H9 (cell line): ENCODE results near the gene ZG16. TPM values are rescaled to one million over a fixed set of nuclear protein-coding genes. Genes with fewer than 3 reads are reported as not detected.

Experiments
- DNase-seq: peaks from one replicate; pipeline ENCODE4 v3.0.0-alpha.2; 2017
- H2AFZ ChIP-seq: one replicate; pipeline ENCODE4 v1.6.1; 2013; ENCODE audit warnings: mild to moderate bottlenecking, low read length, control low read depth, moderate library complexity
- H2AK5ac ChIP-seq: 2 replicates; pipeline ENCODE4 v1.6.1; 2013; ENCODE audit warnings: low read length, control low read depth, mixed read lengths; ENCODE audit not compliant: insufficient read length
- H2BK120ac ChIP-seq: one replicate; pipeline ENCODE4 v1.6.1; 2013; ENCODE audit warnings: low read depth, mild to moderate bottlenecking, low read length, control low read depth, inconsistent platforms; ENCODE audit not compliant: poor library complexity, severe bottlenecking
- H2BK12ac ChIP-seq: 2 replicates; pipeline ENCODE4 v1.6.1; 2013; ENCODE audit warnings: low read length, control low read depth, mixed read lengths, low read depth; ENCODE audit not compliant: insufficient read length
- H2BK15ac ChIP-seq: 2 replicates; pipeline ENCODE4 v1.6.1; 2013; ENCODE audit warnings: low read depth, low read length, control low read depth
- H2BK20ac ChIP-seq: one replicate; pipeline ENCODE4 v1.6.1; 2013; ENCODE audit warnings: low read depth, mild to moderate bottlenecking, low read length, control low read depth, inconsistent platforms; ENCODE audit not compliant: poor library complexity, severe bottlenecking
- H2BK5ac ChIP-seq: 2 replicates; pipeline ENCODE4 v1.6.1; 2013; ENCODE audit warnings: low read length, control low read depth, mixed read lengths; ENCODE audit not compliant: insufficient read length
- H3K14ac ChIP-seq: 2 replicates; pipeline ENCODE4 v1.6.1; 2013; ENCODE audit warnings: low read length, control low read depth; ENCODE audit not compliant: insufficient read depth
- H3K18ac ChIP-seq: 2 replicates; pipeline ENCODE4 v1.6.1; 2013; ENCODE audit warnings: low read depth, mild to moderate bottlenecking, mixed read lengths, low read length, control low read depth; ENCODE audit not compliant: insufficient read length
- H3K23ac ChIP-seq: 2 replicates; pipeline ENCODE4 v1.6.1; 2013; ENCODE audit warnings: low read length, control low read depth, mixed read lengths, low read depth; ENCODE audit not compliant: insufficient read length
- H3K23me2 ChIP-seq: 2 replicates; pipeline ENCODE4 v1.6.1; 2013; ENCODE audit warnings: low read depth, mild to moderate bottlenecking, mixed read lengths, low read length, control low read depth; ENCODE audit not compliant: insufficient read length, poor library complexity, severe bottlenecking
- H3K27ac ChIP-seq: 2 replicates; pipeline ENCODE4 v1.5.1; 2013; ENCODE audit warnings: low read length, control low read depth, mixed read lengths, low read depth; ENCODE audit not compliant: insufficient read length
- H3K27me3 ChIP-seq: 2 replicates; pipeline ENCODE4 v1.6.1; 2013; ENCODE audit warnings: low read length, control low read depth, inconsistent platforms; ENCODE audit not compliant: insufficient read depth
- H3K4ac ChIP-seq: 2 replicates; pipeline ENCODE4 v1.6.1; 2013; ENCODE audit warnings: low read depth, mild to moderate bottlenecking, control low read depth, inconsistent platforms, low read length, moderate library complexity
- H3K4me1 ChIP-seq: 2 replicates; pipeline ENCODE4 v1.6.1; 2013; ENCODE audit warnings: low read length, control low read depth, inconsistent platforms; ENCODE audit not compliant: insufficient read depth
- H3K4me2 ChIP-seq: 2 replicates; pipeline ENCODE4 v1.6.1; 2013; ENCODE audit warnings: low read length, control low read depth, mixed read lengths; ENCODE audit not compliant: insufficient read length, insufficient read depth
- H3K56ac ChIP-seq: 2 replicates; pipeline ENCODE4 v1.6.1; 2013; ENCODE audit warnings: low read depth, mild to moderate bottlenecking, mixed read lengths, low read length, control low read depth; ENCODE audit not compliant: insufficient read length
- H3K79me1 ChIP-seq: 2 replicates; pipeline ENCODE4 v1.6.1; 2013; ENCODE audit warnings: low read depth, mild to moderate bottlenecking, moderate library complexity, low read length, control low read depth, inconsistent platforms; ENCODE audit not compliant: insufficient read depth, poor library complexity, severe bottlenecking
- H3K79me2 ChIP-seq: 2 replicates; pipeline ENCODE4 v1.6.1; 2013; ENCODE audit warnings: low read length, control low read depth, inconsistent platforms; ENCODE audit not compliant: insufficient read depth
- H3K9ac ChIP-seq: 2 replicates; pipeline ENCODE4 v1.6.1; 2013; ENCODE audit warnings: low read length, control low read depth, mixed read lengths; ENCODE audit not compliant: insufficient read length; ENCODE audit errors: extremely low read depth
- H3K9me3 ChIP-seq: one replicate; pipeline ENCODE4 v1.6.1; 2013; ENCODE audit warnings: low read depth, low read length, inconsistent platforms; ENCODE audit not compliant: control insufficient read depth
- H3T11ph ChIP-seq: one replicate; pipeline ENCODE4 v1.6.1; 2013; ENCODE audit warnings: mild to moderate bottlenecking, low read length, control low read depth, inconsistent platforms
- H4K20me1 ChIP-seq: one replicate; pipeline ENCODE4 v1.6.1; 2013; ENCODE audit not compliant: control insufficient read depth, insufficient read length, insufficient read depth
- H4K5ac ChIP-seq: 2 replicates; pipeline ENCODE4 v1.6.1; 2013; ENCODE audit warnings: low read depth, mild to moderate bottlenecking, mixed read lengths, low read length, control low read depth; ENCODE audit not compliant: insufficient read length
- H4K8ac ChIP-seq: replicated peaks from 2 replicates; pipeline ENCODE4 v1.6.1; 2013; ENCODE audit warnings: low read length, control low read depth, mixed read lengths, low read depth; ENCODE audit not compliant: insufficient read length
- H4K91ac ChIP-seq: 2 replicates; pipeline ENCODE4 v1.6.1; 2013; ENCODE audit warnings: low read depth, mild to moderate bottlenecking, moderate library complexity, mixed read lengths, low read length, control low read depth; ENCODE audit not compliant: insufficient read length
- H3K27ac Mint-ChIP-seq, 3 experiments: 2 replicates in 2 of 3; 3 replicates in 1 of 3; pipeline ENCODE4 v1.8.0; 2020 to 2021; ENCODE audit warnings: mixed read lengths in 3 of 3, mild to moderate bottlenecking in 1 of 3, moderate library complexity in 1 of 3
- H3K27me3 Mint-ChIP-seq: 2 replicates; pipeline ENCODE4 v1.8.0; 2021; ENCODE audit warnings: low read depth, mild to moderate bottlenecking, moderate library complexity, mixed read lengths
- H3K36me3 Mint-ChIP-seq, 3 experiments: 2 replicates in 2 of 3; 3 replicates in 1 of 3; pipeline ENCODE4 v1.8.0; 2020 to 2021; ENCODE audit warnings: low read depth in 3 of 3, mixed read lengths in 3 of 3; ENCODE audit not compliant: insufficient read depth in 1 of 3
- H3K4me1 Mint-ChIP-seq, 2 experiments: 2 replicates each; pipeline ENCODE4 v1.8.0; 2020; ENCODE audit warnings: mixed read lengths in 2 of 2
- H3K4me3 Mint-ChIP-seq, 2 experiments: 2 replicates in 1 of 2; 3 replicates in 1 of 2; pipeline ENCODE4 v1.8.0; 2020 to 2021; ENCODE audit warnings: mild to moderate bottlenecking in 2 of 2, mixed read lengths in 2 of 2, moderate library complexity in 1 of 2
- H3K9me3 Mint-ChIP-seq, 2 experiments: 2 replicates in 1 of 2; 3 replicates in 1 of 2; pipeline ENCODE4 v1.8.0; 2020; ENCODE audit warnings: mild to moderate bottlenecking in 2 of 2, mixed read lengths in 2 of 2, moderate library complexity in 1 of 2
- WGBS: extraction: QIAGEN DNeasy Blood & Tissue Kit; methylation state at CpG from one replicate; pipeline ENCODE4 v1.1.7; 2013; ENCODE audit warnings: missing lambda C conversion rate, low lambda C conversion rate, mixed read lengths; ENCODE audit not compliant: insufficient read length; ENCODE audit errors: extremely low coverage; 5-methylcytosine and 5-hydroxymethylcytosine counted together
- total RNA-seq: library from RNA; stranded (reverse); gene quantifications from 2 replicates; pipeline ENCODE4 v1.2.1, GENCODE V29; 2021
- TF ChIP-seq, protein P1 (sequence below): fragments of 200-600 bp; sonication (generic); conservative IDR thresholded peaks from 3 replicates; pipeline ENCODE4 v1.8.0; 2021; ENCODE audit warnings: antibody characterized with exemption, mild to moderate bottlenecking

Gene ZG16
- total RNA-seq, 1 experiment from 2014 or later: not detected

DNA sequence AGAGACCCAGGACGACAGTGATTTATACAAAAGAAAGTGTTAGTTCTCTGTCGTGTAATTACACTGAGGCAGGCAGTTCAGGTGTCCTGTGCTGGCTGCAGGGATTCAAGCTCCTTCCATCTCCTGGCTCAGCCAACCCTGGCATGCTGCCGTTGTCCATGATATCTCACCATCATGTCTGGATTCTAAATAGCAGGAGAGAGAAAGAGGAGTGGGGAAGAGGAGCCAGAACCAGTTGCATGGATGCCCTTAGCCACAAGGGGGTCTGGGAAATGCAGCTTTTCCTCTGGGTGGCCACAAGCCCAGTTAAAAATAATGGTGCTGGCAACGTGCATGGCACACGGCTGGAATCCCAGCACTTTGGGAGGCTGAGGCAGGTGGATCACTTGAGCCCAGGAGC lies 41.9 kb upstream of the ZG16 start:
- Histone ChIP-seq H3T11ph (no peak overlapping the region), H3K23me2 (no peaks in the 10 kb centered on the region), H2BK120ac (no peak overlapping the region), H3K27ac (no peak overlapping the region), H2BK12ac (no peak overlapping the region), H4K5ac (no peak overlapping the region), H2BK20ac (no peak overlapping the region), H3K23ac (no peak overlapping the region), H2AK5ac (no peak overlapping the region), H2BK15ac (no peak overlapping the region), H4K91ac (no peak overlapping the region), H2AFZ (no peak overlapping the region), H3K14ac (no peak overlapping the region), H3K9me3 (no peaks in the 10 kb centered on the region), H4K8ac (no peak overlapping the region), H3K27me3 (no peaks in the 10 kb centered on the region), H2BK5ac (no peak overlapping the region), H3K79me2 (no peaks in the 10 kb centered on the region), H4K20me1 (peaks cover 2% of the 10 kb centered on the region), H3K4ac (no peak overlapping the region), H3K9ac (no peak overlapping the region), H3K18ac (no peak overlapping the region), H3K56ac (no peak overlapping the region), H3K4me2 (no peak overlapping the region), H3K4me1 (no peaks in the 10 kb centered on the region), H3K79me1 (no peaks in the 10 kb centered on the region)
- no peak for DNase-seq
- peak overlapping the region; percentile 24 to 28 (median 26); a peak in 3 of 7 replicates for H3K27ac Mint-ChIP-seq
- no CpG with 5 or more reads among the region's 5 CpGs for WGBS
- H3K4me3 Mint-ChIP-seq: no peak overlapping the region
- H3K4me1 Mint-ChIP-seq: 0 out of 4 replicates have a peak, but pooled peaks cover 0 to 3% of the 10 kb centered on the region in 2 experiments
- no peaks in the 10 kb centered on the region for H3K9me3 Mint-ChIP-seq
- TF ChIP-seq, protein P1, sequence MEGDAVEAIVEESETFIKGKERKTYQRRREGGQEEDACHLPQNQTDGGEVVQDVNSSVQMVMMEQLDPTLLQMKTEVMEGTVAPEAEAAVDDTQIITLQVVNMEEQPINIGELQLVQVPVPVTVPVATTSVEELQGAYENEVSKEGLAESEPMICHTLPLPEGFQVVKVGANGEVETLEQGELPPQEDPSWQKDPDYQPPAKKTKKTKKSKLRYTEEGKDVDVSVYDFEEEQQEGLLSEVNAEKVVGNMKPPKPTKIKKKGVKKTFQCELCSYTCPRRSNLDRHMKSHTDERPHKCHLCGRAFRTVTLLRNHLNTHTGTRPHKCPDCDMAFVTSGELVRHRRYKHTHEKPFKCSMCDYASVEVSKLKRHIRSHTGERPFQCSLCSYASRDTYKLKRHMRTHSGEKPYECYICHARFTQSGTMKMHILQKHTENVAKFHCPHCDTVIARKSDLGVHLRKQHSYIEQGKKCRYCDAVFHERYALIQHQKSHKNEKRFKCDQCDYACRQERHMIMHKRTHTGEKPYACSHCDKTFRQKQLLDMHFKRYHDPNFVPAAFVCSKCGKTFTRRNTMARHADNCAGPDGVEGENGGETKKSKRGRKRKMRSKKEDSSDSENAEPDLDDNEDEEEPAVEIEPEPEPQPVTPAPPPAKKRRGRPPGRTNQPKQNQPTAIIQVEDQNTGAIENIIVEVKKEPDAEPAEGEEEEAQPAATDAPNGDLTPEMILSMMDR: peak; percentile 47
- no peaks in the 10 kb centered on the region; the same call in 1 of the 2 replicates for H3K27me3 Mint-ChIP-seq
- peaks cover 42 to 84% (median 75%) of the 10 kb centered on the region in 3 experiments for H3K36me3 Mint-ChIP-seq
